Measurements from ENCODE around the gene IMP4. TPM values are rescaled to one million over a fixed set of nuclear protein-coding genes. Genes with fewer than 3 reads are reported as not detected.
A peak's percentile ranks its signal among the peaks of the same experiment; 100 is the strongest.

IMP4 gene
- total RNA-seq, 1 experiment from 2014 or later, result 120 TPM

GRCh38 chr2:130300970-130301348 lies 41.7 kb upstream of the IMP4 start:
- ChIA-PET POLR2A (no interaction called here), CTCF (no interaction called here)
- H3K4me3 Mint-ChIP-seq (ENCODE audit: unreplicated experiment), result no peak overlapping the region
- no peak for TF ChIP-seq CTCF (IDR thresholded peaks at IDR 0.05; ENCODE audit: insufficient read depth in 1 of 2, low read depth in 1 of 2, low read length in 1 of 2, severe bottlenecking in 1 of 2, unreplicated experiment in 1 of 2)
- H3K27me3 Mint-ChIP-seq (ENCODE audit: insufficient read depth, unreplicated experiment), result peaks cover 21% of the 10 kb centered on the region
- no peak for DNase-seq
- H3K9me3 Mint-ChIP-seq (ENCODE audit: unreplicated experiment), result no peaks in the 10 kb centered on the region
- H3K4me3 ChIP-seq (ENCODE audit: low read depth, low read length), result no peak overlapping the region
- H3K4me1 ChIP-seq, result no peaks in the 10 kb centered on the region
- peaks cover 1% of the 10 kb centered on the region for H3K27me3 ChIP-seq (replicated peaks; ENCODE audit: control insufficient read depth, insufficient read depth, low read length)
- intact Hi-C loops (cut with micrococcal nuclease; ENCODE audit: unreplicated experiment), result no loop called here
- H3K36me3 ChIP-seq (ENCODE audit: control insufficient read depth, insufficient read depth, low read length), result no peaks in the 10 kb centered on the region
- H3K36me3 Mint-ChIP-seq (ENCODE audit: insufficient read depth, unreplicated experiment), result no peaks in the 10 kb centered on the region
- BruUV-seq (replicated peaks), result no TSS peak
- H3K27ac Mint-ChIP-seq (ENCODE audit: unreplicated experiment), result no peak overlapping the region
- H3K9me3 ChIP-seq, result no peaks in the 10 kb centered on the region
- H3K4me1 Mint-ChIP-seq (ENCODE audit: low read depth, unreplicated experiment), result no peaks in the 10 kb centered on the region

GRCh38 chr2:130302164-130302886 lies 40.4 kb upstream of the IMP4 start:
- DNase-seq, result peak in 1 of 2 experiments; percentile 17
- CTCF ChIA-PET, result no interaction called here
- H3K27me3 ChIP-seq (replicated peaks; ENCODE audit: control insufficient read depth, insufficient read depth, low read length), result no peaks in the 10 kb centered on the region

GRCh38 chr2:130303169-130303568 lies 39.5 kb upstream of the IMP4 start:
- no TSS peak for BruUV-seq (replicated peaks)
- no peaks in the 10 kb centered on the region for H3K27me3 ChIP-seq (replicated peaks; ENCODE audit: control insufficient read depth, insufficient read depth, low read length)
- H3K4me3 Mint-ChIP-seq (ENCODE audit: unreplicated experiment), result no peak overlapping the region
- no peaks in the 10 kb centered on the region for H3K4me1 ChIP-seq
- intact Hi-C loops (cut with micrococcal nuclease; ENCODE audit: unreplicated experiment), result no loop called here
- ChIA-PET CTCF (no interaction called here), POLR2A (no interaction called here)
- H3K36me3 ChIP-seq (ENCODE audit: control insufficient read depth, insufficient read depth, low read length), result no peaks in the 10 kb centered on the region
- no peak overlapping the region for H3K27ac Mint-ChIP-seq (ENCODE audit: unreplicated experiment)
- H3K4me1 Mint-ChIP-seq (ENCODE audit: low read depth, unreplicated experiment), result no peaks in the 10 kb centered on the region
- H3K9me3 ChIP-seq, result no peaks in the 10 kb centered on the region
- no peak overlapping the region for H3K4me3 ChIP-seq (ENCODE audit: low read depth, low read length)
- DNase-seq, result no peak
- no peaks in the 10 kb centered on the region for H3K9me3 Mint-ChIP-seq (ENCODE audit: unreplicated experiment)
- H3K27me3 Mint-ChIP-seq (ENCODE audit: insufficient read depth, unreplicated experiment), result peaks cover 26% of the 10 kb centered on the region
- H3K36me3 Mint-ChIP-seq (ENCODE audit: insufficient read depth, unreplicated experiment), result no peaks in the 10 kb centered on the region
- no peak for TF ChIP-seq CTCF (IDR thresholded peaks at IDR 0.05; ENCODE audit: insufficient read depth in 1 of 2, low read depth in 1 of 2, low read length in 1 of 2, severe bottlenecking in 1 of 2, unreplicated experiment in 1 of 2)

More at GRCh38 chr2:130302164-130302886, 40.4 kb upstream of the IMP4 start:
- Mint-ChIP-seq H3K36me3 (ENCODE audit: insufficient read depth, unreplicated experiment) (no peaks in the 10 kb centered on the region), H3K27me3 (ENCODE audit: insufficient read depth, unreplicated experiment) (peaks cover 27% of the 10 kb centered on the region), H3K27ac (ENCODE audit: unreplicated experiment) (no peak overlapping the region), H3K4me3 (ENCODE audit: unreplicated experiment) (no peak overlapping the region), H3K4me1 (ENCODE audit: low read depth, unreplicated experiment) (no peaks in the 10 kb centered on the region), H3K9me3 (ENCODE audit: unreplicated experiment) (no peaks in the 10 kb centered on the region)
- no TSS peak for BruUV-seq (replicated peaks)
- Histone ChIP-seq H3K36me3 (ENCODE audit: control insufficient read depth, insufficient read depth, low read length) (no peaks in the 10 kb centered on the region), H3K9me3 (no peaks in the 10 kb centered on the region), H3K4me3 (ENCODE audit: low read depth, low read length) (no peak overlapping the region), H3K4me1 (no peaks in the 10 kb centered on the region)
- peak in 1 of 2 experiments; percentile 20 for TF ChIP-seq CTCF (IDR thresholded peaks at IDR 0.05; ENCODE audit: insufficient read depth in 1 of 2, low read depth in 1 of 2, low read length in 1 of 2, severe bottlenecking in 1 of 2, unreplicated experiment in 1 of 2)
- POLR2A ChIA-PET, result no interaction called here
- intact Hi-C loops (cut with micrococcal nuclease; ENCODE audit: unreplicated experiment), result no loop called here
